Nephron progenitor cell (in vitro differentiated cells): Measurements from ENCODE around the gene CYP2E1.
"Not testable (repeated sequence)": the region's sequence is repeated elsewhere in the genome, so short reads cannot be mapped to it uniquely, and the experiment has no call there.

Experiments used
- DNase-seq: peaks from one replicate; pipeline ENCODE4 v3.0.0; 2021
- H3K27ac Mint-ChIP-seq: 2 replicates; pipeline ENCODE4 v1.8.0; 2021; ENCODE audit warnings: mild to moderate bottlenecking, moderate library complexity, mixed read lengths
- H3K27me3 Mint-ChIP-seq: 2 replicates; pipeline ENCODE4 v1.8.0; 2021; ENCODE audit warnings: mild to moderate bottlenecking, low read depth, mixed read lengths; ENCODE audit not compliant: poor library complexity
- H3K36me3 Mint-ChIP-seq: 2 replicates; pipeline ENCODE4 v1.8.0; 2021; ENCODE audit warnings: low read depth, mixed read lengths
- H3K4me1 Mint-ChIP-seq: 2 replicates; pipeline ENCODE4 v1.8.0; 2021; ENCODE audit warnings: mixed read lengths
- H3K4me3 Mint-ChIP-seq: 2 replicates; pipeline ENCODE4 v1.8.0; 2021; ENCODE audit warnings: mild to moderate bottlenecking, moderate library complexity, mixed read lengths
- H3K9me3 Mint-ChIP-seq: 2 replicates; pipeline ENCODE4 v1.8.0; 2021; ENCODE audit warnings: mild to moderate bottlenecking, moderate library complexity, mixed read lengths
- TF ChIP-seq, protein P1 (sequence below): fragments of 200-600 bp; sonication (generic); IDR thresholded peaks from 2 replicates; pipeline ENCODE4 v1.5.0; 2021; ENCODE audit warnings: antibody characterized with exemption

The CYP2E1 gene

DNA sequence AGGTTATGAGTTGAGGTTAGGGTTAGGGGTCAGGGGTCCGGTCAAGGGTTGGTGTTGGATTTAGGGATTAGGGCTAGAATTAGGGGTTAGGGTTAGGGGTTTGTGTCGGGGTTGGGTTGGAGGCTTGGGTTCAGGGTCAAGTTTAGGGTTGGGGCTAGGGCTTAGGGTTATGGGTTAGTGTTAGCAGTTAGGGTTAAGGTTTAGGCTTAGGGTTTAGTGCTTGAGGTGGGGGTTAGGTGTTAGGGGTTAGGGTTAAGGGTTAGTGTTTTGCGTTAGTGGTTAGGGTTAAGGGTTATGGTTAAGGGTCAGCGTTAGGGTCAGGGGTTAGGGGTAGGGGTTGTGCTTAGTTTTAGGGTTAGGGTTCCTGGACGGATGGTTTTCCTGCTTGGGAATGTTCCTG lies 40.0 kb downstream of the CYP2E1 start:
- Mint-ChIP-seq H3K36me3 (no peaks in the 10 kb centered on the region), H3K27ac (no peak overlapping the region), H3K27me3 (peaks cover 11% of the 10 kb centered on the region), H3K4me1 (no peaks in the 10 kb centered on the region), H3K9me3 (peaks cover 53% of the 10 kb centered on the region), H3K4me3 (no peak overlapping the region)
- TF ChIP-seq, protein P1, sequence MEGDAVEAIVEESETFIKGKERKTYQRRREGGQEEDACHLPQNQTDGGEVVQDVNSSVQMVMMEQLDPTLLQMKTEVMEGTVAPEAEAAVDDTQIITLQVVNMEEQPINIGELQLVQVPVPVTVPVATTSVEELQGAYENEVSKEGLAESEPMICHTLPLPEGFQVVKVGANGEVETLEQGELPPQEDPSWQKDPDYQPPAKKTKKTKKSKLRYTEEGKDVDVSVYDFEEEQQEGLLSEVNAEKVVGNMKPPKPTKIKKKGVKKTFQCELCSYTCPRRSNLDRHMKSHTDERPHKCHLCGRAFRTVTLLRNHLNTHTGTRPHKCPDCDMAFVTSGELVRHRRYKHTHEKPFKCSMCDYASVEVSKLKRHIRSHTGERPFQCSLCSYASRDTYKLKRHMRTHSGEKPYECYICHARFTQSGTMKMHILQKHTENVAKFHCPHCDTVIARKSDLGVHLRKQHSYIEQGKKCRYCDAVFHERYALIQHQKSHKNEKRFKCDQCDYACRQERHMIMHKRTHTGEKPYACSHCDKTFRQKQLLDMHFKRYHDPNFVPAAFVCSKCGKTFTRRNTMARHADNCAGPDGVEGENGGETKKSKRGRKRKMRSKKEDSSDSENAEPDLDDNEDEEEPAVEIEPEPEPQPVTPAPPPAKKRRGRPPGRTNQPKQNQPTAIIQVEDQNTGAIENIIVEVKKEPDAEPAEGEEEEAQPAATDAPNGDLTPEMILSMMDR: no peak
- DNase-seq: no peak

DNA sequence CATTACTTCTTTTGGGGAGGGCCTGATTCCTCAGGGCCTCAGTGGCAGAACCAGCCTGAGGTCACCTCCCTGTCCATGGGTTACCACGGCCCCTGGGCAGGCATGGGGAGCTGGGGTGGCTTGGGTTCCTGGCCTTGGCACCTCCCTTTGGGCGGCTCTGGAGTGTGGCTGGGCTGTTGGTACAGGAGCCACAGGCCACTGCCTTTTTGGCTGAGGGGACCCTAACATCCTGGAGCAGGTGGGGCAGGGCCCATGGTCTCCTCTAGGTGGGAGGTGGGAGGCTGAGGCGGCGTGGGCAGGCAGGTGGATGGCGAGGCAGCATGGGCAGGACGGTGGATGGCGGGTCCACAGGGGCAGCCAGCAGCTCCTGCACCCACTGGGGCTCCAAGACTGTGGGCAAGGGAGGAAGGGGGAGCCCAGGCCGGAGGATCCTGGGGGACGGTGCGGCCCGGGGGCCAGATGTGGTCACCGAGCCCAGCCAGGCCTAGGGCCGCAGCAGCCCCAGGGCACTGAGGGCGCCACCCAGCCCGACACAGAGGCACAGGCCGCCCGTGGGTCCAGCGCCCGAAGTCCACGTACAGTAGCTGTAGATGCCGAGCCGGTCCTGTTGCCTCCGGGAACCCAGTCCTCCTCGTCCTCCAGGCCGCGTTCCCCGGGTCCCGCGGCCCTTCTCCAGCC lies 40.6 kb downstream of the CYP2E1 start:
- Mint-ChIP-seq H3K4me1 (no peaks in the 10 kb centered on the region), H3K9me3 (peaks cover 48% of the 10 kb centered on the region), H3K4me3 (no peak overlapping the region), H3K27ac (no peak overlapping the region), H3K36me3 (no peaks in the 10 kb centered on the region), H3K27me3 (peaks cover 9% of the 10 kb centered on the region)
- TF ChIP-seq, protein P1: no peak
- DNase-seq: no peak

DNA sequence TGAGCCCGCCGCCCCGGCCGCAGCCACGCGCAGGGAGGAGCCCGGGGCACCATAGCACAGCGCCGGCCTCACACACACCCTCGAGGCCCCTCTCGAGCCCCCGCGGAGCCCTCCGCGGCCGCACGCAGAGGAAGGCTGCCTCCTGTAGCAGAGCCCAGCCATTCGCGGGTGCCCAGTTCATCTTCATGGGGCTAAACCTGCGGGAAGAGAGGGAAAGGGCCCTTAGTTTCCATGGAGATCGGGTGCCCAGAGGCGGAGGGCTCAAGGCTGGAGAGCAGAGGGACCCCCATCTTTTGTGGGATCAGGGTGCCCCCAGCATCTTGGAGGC lies 41.1 kb downstream of the CYP2E1 start:
- H3K9me3 Mint-ChIP-seq: peaks cover 48% of the 10 kb centered on the region
- peaks cover 7% of the 10 kb centered on the region for H3K27me3 Mint-ChIP-seq
- H3K36me3 Mint-ChIP-seq: peaks cover 2% of the 10 kb centered on the region
- TF ChIP-seq, protein P1: no peak
- no peaks in the 10 kb centered on the region for H3K4me1 Mint-ChIP-seq
- H3K27ac Mint-ChIP-seq: no peak overlapping the region
- DNase-seq: no peak
- no peak overlapping the region for H3K4me3 Mint-ChIP-seq

DNA sequence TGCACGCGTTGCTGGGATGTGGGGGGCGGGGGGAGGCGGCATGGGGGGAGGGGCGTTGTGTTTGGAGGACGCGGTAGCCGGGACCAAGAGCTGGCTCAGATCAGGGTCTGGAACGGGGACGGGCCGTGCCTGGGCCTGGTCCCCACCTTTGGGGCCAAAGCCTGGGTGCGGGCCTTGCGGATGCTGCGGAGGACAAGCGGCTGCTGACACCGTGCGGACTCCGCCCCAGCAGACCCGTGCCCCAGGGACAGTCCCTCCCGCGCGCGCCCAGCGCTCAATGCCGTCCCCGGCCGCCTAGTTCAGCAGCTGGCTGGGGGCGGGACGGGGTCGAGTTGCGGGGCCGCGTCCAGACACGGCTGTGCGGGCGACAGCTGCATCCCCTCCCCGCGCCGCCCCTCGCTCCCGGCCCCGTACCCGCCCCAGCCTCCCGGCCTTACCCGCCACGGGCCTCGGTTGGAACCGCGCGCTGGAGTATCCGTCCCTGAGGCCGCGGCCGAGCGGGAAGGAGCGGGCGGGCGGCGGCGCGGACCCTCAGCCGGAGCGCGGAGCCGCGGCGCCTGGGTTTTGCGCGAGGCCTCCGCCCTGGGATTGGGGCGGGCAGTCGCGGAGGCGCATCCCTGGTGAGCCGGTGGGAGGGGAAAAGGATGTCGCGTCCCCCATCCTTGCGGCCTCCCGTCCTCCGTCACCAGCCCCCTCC lies 41.8 kb downstream of the CYP2E1 start:
- peaks cover 50% of the 10 kb centered on the region for H3K9me3 Mint-ChIP-seq
- not testable (repeated sequence) for H3K4me1 Mint-ChIP-seq, H3K36me3 Mint-ChIP-seq, H3K4me3 Mint-ChIP-seq, H3K27ac Mint-ChIP-seq, DNase-seq, H3K27me3 Mint-ChIP-seq

DNA sequence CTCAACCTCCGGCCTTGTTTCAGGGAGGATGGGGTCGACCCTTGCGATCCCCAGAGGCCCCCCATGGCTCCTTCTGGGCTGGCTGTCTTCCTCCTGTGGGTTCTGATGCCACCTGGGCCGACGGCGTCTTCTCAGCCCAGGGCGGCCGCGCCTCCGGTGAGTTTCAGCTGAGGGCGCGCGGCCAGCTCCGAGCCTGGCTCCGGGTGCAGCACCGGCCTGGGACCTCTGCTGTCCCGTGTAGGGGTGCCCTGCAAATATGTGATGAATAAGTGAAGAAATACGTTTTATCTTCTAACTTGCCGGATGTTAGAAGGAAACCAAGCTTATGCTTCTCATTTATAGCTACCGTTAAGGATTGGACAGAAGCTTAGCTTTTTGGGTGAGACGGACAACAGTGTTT lies 42.6 kb downstream of the CYP2E1 start:
- peaks cover 47% of the 10 kb centered on the region for H3K9me3 Mint-ChIP-seq
- H3K36me3 Mint-ChIP-seq, H3K4me1 Mint-ChIP-seq, H3K27ac Mint-ChIP-seq, H3K4me3 Mint-ChIP-seq, DNase-seq, H3K27me3 Mint-ChIP-seq: not testable (repeated sequence)

DNA sequence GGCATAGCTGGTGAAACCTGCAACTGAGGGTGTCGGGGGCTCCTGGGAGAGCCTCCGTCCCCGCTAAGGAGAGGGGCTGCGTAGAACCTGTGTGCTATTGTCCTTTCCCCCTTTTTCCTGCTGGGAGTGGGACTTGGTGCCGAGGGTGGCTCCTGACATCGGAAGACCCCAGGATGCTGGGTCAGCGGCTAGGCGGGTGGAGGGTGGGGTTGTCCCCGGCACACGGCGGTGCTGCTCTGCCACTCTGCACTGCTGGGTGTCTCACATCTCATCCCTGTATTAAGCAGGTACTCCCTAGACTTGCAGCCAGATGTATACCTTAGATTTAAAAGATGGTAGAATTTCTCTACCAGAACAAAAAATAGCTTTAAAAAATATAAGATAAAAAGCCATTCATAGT lies 44.9 kb downstream of the CYP2E1 start:
- DNase-seq, H3K4me3 Mint-ChIP-seq, H3K4me1 Mint-ChIP-seq, H3K36me3 Mint-ChIP-seq, H3K27me3 Mint-ChIP-seq, H3K27ac Mint-ChIP-seq: not testable (repeated sequence)
- peaks cover 42% of the 10 kb centered on the region for H3K9me3 Mint-ChIP-seq

DNA sequence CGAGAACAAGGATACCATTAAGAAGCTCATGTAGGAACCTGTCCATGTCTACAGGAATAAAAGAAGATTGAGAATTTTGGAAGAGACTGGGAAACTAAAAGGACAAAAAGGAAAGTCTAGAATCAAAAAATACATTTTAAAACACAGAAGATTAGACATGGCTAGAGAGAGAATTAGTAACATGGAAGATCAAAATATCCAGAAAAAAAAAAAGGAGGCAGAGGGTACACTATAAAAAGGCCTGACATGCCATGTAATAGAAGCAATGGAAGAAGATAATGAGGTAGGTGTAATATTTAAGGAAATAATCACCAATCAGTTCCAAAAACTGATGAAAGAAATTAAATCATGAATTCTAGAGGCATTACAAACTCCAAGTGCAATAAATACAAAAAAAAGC lies 46.3 kb downstream of the CYP2E1 start:
- H3K4me1 Mint-ChIP-seq, H3K36me3 Mint-ChIP-seq, H3K27ac Mint-ChIP-seq, DNase-seq, H3K27me3 Mint-ChIP-seq, H3K4me3 Mint-ChIP-seq: not testable (repeated sequence)
- H3K9me3 Mint-ChIP-seq: peaks cover 35% of the 10 kb centered on the region

DNA sequence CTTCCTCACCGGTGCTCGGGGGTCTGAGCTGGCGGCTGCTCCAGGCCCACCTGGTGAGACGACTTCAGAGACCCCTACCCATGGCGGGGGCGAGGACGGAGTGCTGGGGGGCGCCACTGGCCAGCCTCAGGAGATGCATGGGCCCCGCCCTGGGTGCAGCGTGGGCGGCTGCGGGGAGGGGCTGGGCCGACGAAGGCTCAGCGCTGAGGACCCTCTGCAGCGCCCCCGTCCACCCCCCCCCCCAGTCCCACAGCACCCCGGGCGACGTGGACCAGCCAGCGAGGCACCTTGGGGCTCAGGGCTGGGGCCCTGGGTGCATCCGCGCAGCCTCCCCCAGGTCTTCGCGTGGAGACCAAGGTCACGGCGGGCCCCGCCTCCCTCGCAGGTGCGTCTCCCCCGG lies 49.9 kb downstream of the CYP2E1 start:
- DNase-seq, H3K4me3 Mint-ChIP-seq, H3K27ac Mint-ChIP-seq: not testable (repeated sequence)

More for the DNA sequence above, 49.9 kb downstream of the CYP2E1 start:
- H3K4me1 Mint-ChIP-seq, H3K27me3 Mint-ChIP-seq, H3K36me3 Mint-ChIP-seq: not testable (repeated sequence)
- peaks cover 51% of the 10 kb centered on the region for H3K9me3 Mint-ChIP-seq
